WERI-Rb-1 (cell line): ENCODE measurements around the gene PLA2G7.

Experiments used
- DNase-seq: peaks from one replicate; pipeline ENCODE4 v3.0.0-alpha.2; 2020
- H3K27ac ChIP-seq: fragments of 250-450 bp; sonication (Bioruptor Pico); 2 replicates; pipeline ENCODE4 v1.5.1; 2020; ENCODE audit warnings: mild to moderate bottlenecking, moderate library complexity
- H3K27me3 ChIP-seq: fragments of 250-450 bp; sonication (Bioruptor Pico); 2 replicates; pipeline ENCODE4 v1.5.1; 2021; ENCODE audit warnings: mild to moderate bottlenecking, low read depth, moderate library complexity; ENCODE audit not compliant: insufficient read depth, severe bottlenecking
- H3K36me3 ChIP-seq: fragments of 250-450 bp; sonication (Bioruptor Pico); 2 replicates; pipeline ENCODE4 v1.5.1; 2020; ENCODE audit warnings: mild to moderate bottlenecking, moderate library complexity
- H3K4me3 ChIP-seq: 2 replicates; pipeline ENCODE4 v1.5.1; 2011; ENCODE audit warnings: low read depth, mild to moderate bottlenecking, control low read depth, low read length
- H3K9me3 ChIP-seq: fragments of 250-450 bp; sonication (Bioruptor Pico); 2 replicates; pipeline ENCODE4 v1.5.1; 2021; ENCODE audit warnings: mild to moderate bottlenecking, moderate library complexity; ENCODE audit not compliant: severe bottlenecking
- CTCF ChIP-seq: IDR thresholded peaks from 2 replicates; pipeline ENCODE4 v1.5.1; 2011; ENCODE audit warnings: low read depth, mild to moderate bottlenecking, control low read depth, inconsistent platforms, low read length

PLA2G7 gene

GRCh38 chr6:46706464-46706863, 28.7 kb downstream of the PLA2G7 start:
- DNase-seq: no peak
- TF ChIP-seq CTCF: no peak
- Histone ChIP-seq H3K36me3 (no peaks in the 10 kb centered on the region), H3K27ac (no peak overlapping the region), H3K9me3 (no peaks in the 10 kb centered on the region), H3K4me3 (no peak overlapping the region), H3K27me3 (no peaks in the 10 kb centered on the region)

- peak; percentile 37; the same call in 1 of the 2 replicates for TF ChIP-seq CTCF
- no peak overlapping the region for H3K4me3 ChIP-seq
- H3K27ac ChIP-seq: no peak overlapping the region
- no peaks in the 10 kb centered on the region for H3K36me3 ChIP-seq
- DNase-seq: peak; percentile 63
- H3K9me3 ChIP-seq: no peaks in the 10 kb centered on the region
- no peaks in the 10 kb centered on the region for H3K27me3 ChIP-seq
Measured at GRCh38 chr6:46704562-46704961, 30.6 kb downstream of the PLA2G7 start.

GRCh38 chr6:46699970-46700369, 35.2 kb downstream of the PLA2G7 start:
- no peaks in the 10 kb centered on the region for H3K27me3 ChIP-seq

GRCh38 chr6:46690911-46691451, 44.2 kb downstream of the PLA2G7 start:
- Histone ChIP-seq H3K36me3 (no peaks in the 10 kb centered on the region), H3K27ac (no peak overlapping the region), H3K27me3 (no peaks in the 10 kb centered on the region), H3K9me3 (no peaks in the 10 kb centered on the region), H3K4me3 (no peak overlapping the region)
- no peak for DNase-seq
- no peak for TF ChIP-seq CTCF

More at GRCh38 chr6:46699970-46700369, 35.2 kb downstream of the PLA2G7 start:
- no peaks in the 10 kb centered on the region for H3K9me3 ChIP-seq
- H3K27ac ChIP-seq: no peak overlapping the region
- H3K36me3 ChIP-seq: no peaks in the 10 kb centered on the region
- no peak for DNase-seq
- H3K4me3 ChIP-seq: no peak overlapping the region
- TF ChIP-seq CTCF: no peak

- no peak for DNase-seq
- Histone ChIP-seq H3K9me3 (no peaks in the 10 kb centered on the region), H3K36me3 (no peaks in the 10 kb centered on the region), H3K27me3 (no peaks in the 10 kb centered on the region), H3K27ac (no peak overlapping the region), H3K4me3 (no peak overlapping the region)
- no peak for TF ChIP-seq CTCF
Measured at GRCh38 chr6:46690141-46690755, 44.9 kb downstream of the PLA2G7 start.

- DNase-seq: no peak
- H3K36me3 ChIP-seq: no peaks in the 10 kb centered on the region
- TF ChIP-seq CTCF: no peak
- no peaks in the 10 kb centered on the region for H3K9me3 ChIP-seq
- no peak overlapping the region for H3K27ac ChIP-seq
- H3K27me3 ChIP-seq: no peaks in the 10 kb centered on the region
- H3K4me3 ChIP-seq: no peak overlapping the region
Measured at GRCh38 chr6:46689657-46690056, 45.5 kb downstream of the PLA2G7 start.
